Measurements from ENCODE around the gene CEP112.

CEP112 gene

GRCh38 chr17:66076546-66077190 is 115.3 kb downstream of the CEP112 start:
- DNase-seq (ENCODE audit: low read depth in 2 of 2): no peak

- no peak for DNase-seq (ENCODE audit: low read depth in 2 of 2)
Measured at GRCh38 chr17:66073384-66073783, 118.5 kb downstream of the CEP112 start.

- no peak for DNase-seq (ENCODE audit: low read depth in 2 of 2)
Measured at GRCh38 chr17:66063686-66064085, 128.2 kb downstream of the CEP112 start.

GRCh38 chr17:66056148-66056547 is 135.8 kb downstream of the CEP112 start:
- no peak for DNase-seq (ENCODE audit: low read depth in 2 of 2)

- no peak for DNase-seq (ENCODE audit: low read depth in 2 of 2)
Measured at GRCh38 chr17:66054242-66054641, 137.7 kb downstream of the CEP112 start.

- no peak for DNase-seq (ENCODE audit: low read depth in 2 of 2)
Measured at GRCh38 chr17:66044083-66044482, 147.8 kb downstream of the CEP112 start.

GRCh38 chr17:66043419-66043818 is 148.5 kb downstream of the CEP112 start:
- DNase-seq (ENCODE audit: low read depth in 2 of 2): no peak

- no peak for DNase-seq (ENCODE audit: low read depth in 2 of 2)
Measured at GRCh38 chr17:66040402-66040801, 151.5 kb downstream of the CEP112 start.

- DNase-seq (ENCODE audit: low read depth in 2 of 2): no peak
Measured at GRCh38 chr17:66038125-66038524, 153.8 kb downstream of the CEP112 start.

GRCh38 chr17:66037221-66037620 is 154.7 kb downstream of the CEP112 start:
- no peak for DNase-seq (ENCODE audit: low read depth in 2 of 2)

GRCh38 chr17:66032082-66032712 is 159.7 kb downstream of the CEP112 start:
- no peak for DNase-seq (ENCODE audit: low read depth in 2 of 2)

- DNase-seq (ENCODE audit: low read depth in 2 of 2): no peak
Measured at GRCh38 chr17:66025551-66025950, 166.4 kb downstream of the CEP112 start.

- DNase-seq (ENCODE audit: low read depth in 2 of 2): no peak
Measured at GRCh38 chr17:66021757-66022156, 170.2 kb downstream of the CEP112 start.

- no peak for DNase-seq (ENCODE audit: low read depth in 2 of 2)
Measured at GRCh38 chr17:66018786-66019185, 173.1 kb downstream of the CEP112 start.

GRCh38 chr17:66016231-66016630 is 175.7 kb downstream of the CEP112 start:
- DNase-seq (ENCODE audit: low read depth in 2 of 2): no peak

GRCh38 chr17:66008680-66009079 is 183.3 kb downstream of the CEP112 start:
- no peak for DNase-seq (ENCODE audit: low read depth in 2 of 2)

- DNase-seq (ENCODE audit: low read depth in 2 of 2): no peak
Measured at GRCh38 chr17:66006654-66007053, 185.3 kb downstream of the CEP112 start.

GRCh38 chr17:66002812-66003211 is 189.1 kb downstream of the CEP112 start:
- DNase-seq (ENCODE audit: low read depth in 2 of 2): no peak

- no peak for DNase-seq (ENCODE audit: low read depth in 2 of 2)
Measured at GRCh38 chr17:66002063-66002585, 189.8 kb downstream of the CEP112 start.

- no peak for DNase-seq (ENCODE audit: low read depth in 2 of 2)
Measured at GRCh38 chr17:66000216-66000615, 191.7 kb downstream of the CEP112 start.

- no peak for DNase-seq (ENCODE audit: low read depth in 2 of 2)
Measured at GRCh38 chr17:65998675-65999074, 193.3 kb downstream of the CEP112 start.

GRCh38 chr17:65994679-65995078 is 197.3 kb downstream of the CEP112 start:
- DNase-seq (ENCODE audit: low read depth in 2 of 2): no peak

GRCh38 chr17:65994114-65994513 is 197.8 kb downstream of the CEP112 start:
- no peak for DNase-seq (ENCODE audit: low read depth in 2 of 2)
